HG03378 (cell line): ENCODE measurements around the gene TMED10.

Experiments
- ATAC-seq: cut with Tn5 transposase; IDR thresholded peaks from one replicate; pipeline ENCODE4 v1.9.1; 2021; ENCODE audit warnings: mild to moderate bottlenecking, moderate library complexity; ENCODE audit not compliant: unreplicated experiment

The TMED10 gene

GRCh38 chr14:75176142-75176820 lies at the start of gene TMED10:
Gene TMED10, minus strand, starts transcription at chr14:75176612. Its CDS starts 33 bp downstream, at chr14:75176579.
- peak; percentile 71 for ATAC-seq

GRCh38 chr14:75224561-75224960 lies 48.1 kb upstream of the TMED10 start:
- no peak for ATAC-seq

- ATAC-seq, result peak; percentile 47
Measured at GRCh38 chr14:75223664-75224154, 47.3 kb upstream of the TMED10 start.

- peak; percentile 48 for ATAC-seq
Measured at GRCh38 chr14:75222208-75222701, 45.8 kb upstream of the TMED10 start.

GRCh38 chr14:75221797-75222196 lies 45.4 kb upstream of the TMED10 start:
- no peak for ATAC-seq

- no peak for ATAC-seq
Measured at GRCh38 chr14:75220156-75220555, 43.7 kb upstream of the TMED10 start.

GRCh38 chr14:75217508-75218206 lies 41.2 kb upstream of the TMED10 start:
- ATAC-seq, result no peak

GRCh38 chr14:75216427-75217006 lies 40.1 kb upstream of the TMED10 start:
- no peak for ATAC-seq

GRCh38 chr14:75215520-75215919 lies 39.1 kb upstream of the TMED10 start:
- ATAC-seq, result no peak

GRCh38 chr14:75214558-75214957 lies 38.1 kb upstream of the TMED10 start:
- no peak for ATAC-seq

- no peak for ATAC-seq
Measured at GRCh38 chr14:75213172-75213571, 36.8 kb upstream of the TMED10 start.

GRCh38 chr14:75208843-75209242 lies 32.4 kb upstream of the TMED10 start:
- no peak for ATAC-seq

- no peak for ATAC-seq
Measured at GRCh38 chr14:75206190-75206589, 29.8 kb upstream of the TMED10 start.

- ATAC-seq, result no peak
Measured at GRCh38 chr14:75205591-75205990, 29.2 kb upstream of the TMED10 start.

GRCh38 chr14:75204116-75204515 lies 27.7 kb upstream of the TMED10 start:
- ATAC-seq, result no peak

GRCh38 chr14:75202657-75203056 lies 26.2 kb upstream of the TMED10 start:
- no peak for ATAC-seq

GRCh38 chr14:75201087-75201486 lies 24.7 kb upstream of the TMED10 start:
- no peak for ATAC-seq

GRCh38 chr14:75200451-75200850 lies 24.0 kb upstream of the TMED10 start:
- ATAC-seq, result no peak

GRCh38 chr14:75198291-75198933 lies 22.0 kb upstream of the TMED10 start:
- no peak for ATAC-seq

- ATAC-seq, result no peak
Measured at GRCh38 chr14:75197338-75197737, 20.9 kb upstream of the TMED10 start.

- no peak for ATAC-seq
Measured at GRCh38 chr14:75196468-75196867, 20.1 kb upstream of the TMED10 start.
